ENCODE results near the gene ICAM5.

Gene ICAM5

GRCh38 chr19:10292206-10292788, 2.5 kb downstream of the ICAM5 start:
- TF ChIP-seq, protein P1, sequence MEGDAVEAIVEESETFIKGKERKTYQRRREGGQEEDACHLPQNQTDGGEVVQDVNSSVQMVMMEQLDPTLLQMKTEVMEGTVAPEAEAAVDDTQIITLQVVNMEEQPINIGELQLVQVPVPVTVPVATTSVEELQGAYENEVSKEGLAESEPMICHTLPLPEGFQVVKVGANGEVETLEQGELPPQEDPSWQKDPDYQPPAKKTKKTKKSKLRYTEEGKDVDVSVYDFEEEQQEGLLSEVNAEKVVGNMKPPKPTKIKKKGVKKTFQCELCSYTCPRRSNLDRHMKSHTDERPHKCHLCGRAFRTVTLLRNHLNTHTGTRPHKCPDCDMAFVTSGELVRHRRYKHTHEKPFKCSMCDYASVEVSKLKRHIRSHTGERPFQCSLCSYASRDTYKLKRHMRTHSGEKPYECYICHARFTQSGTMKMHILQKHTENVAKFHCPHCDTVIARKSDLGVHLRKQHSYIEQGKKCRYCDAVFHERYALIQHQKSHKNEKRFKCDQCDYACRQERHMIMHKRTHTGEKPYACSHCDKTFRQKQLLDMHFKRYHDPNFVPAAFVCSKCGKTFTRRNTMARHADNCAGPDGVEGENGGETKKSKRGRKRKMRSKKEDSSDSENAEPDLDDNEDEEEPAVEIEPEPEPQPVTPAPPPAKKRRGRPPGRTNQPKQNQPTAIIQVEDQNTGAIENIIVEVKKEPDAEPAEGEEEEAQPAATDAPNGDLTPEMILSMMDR (IDR thresholded peaks at IDR 0.05; ENCODE audit: low read length, missing control alignments) = no peak
- H3K4me3 ChIP-seq (replicated peaks; ENCODE audit: low read depth, low read length) = peak overlapping the region; percentile 54
- DNase-seq (ENCODE audit: low read depth) = peak; percentile 68

DNA sequence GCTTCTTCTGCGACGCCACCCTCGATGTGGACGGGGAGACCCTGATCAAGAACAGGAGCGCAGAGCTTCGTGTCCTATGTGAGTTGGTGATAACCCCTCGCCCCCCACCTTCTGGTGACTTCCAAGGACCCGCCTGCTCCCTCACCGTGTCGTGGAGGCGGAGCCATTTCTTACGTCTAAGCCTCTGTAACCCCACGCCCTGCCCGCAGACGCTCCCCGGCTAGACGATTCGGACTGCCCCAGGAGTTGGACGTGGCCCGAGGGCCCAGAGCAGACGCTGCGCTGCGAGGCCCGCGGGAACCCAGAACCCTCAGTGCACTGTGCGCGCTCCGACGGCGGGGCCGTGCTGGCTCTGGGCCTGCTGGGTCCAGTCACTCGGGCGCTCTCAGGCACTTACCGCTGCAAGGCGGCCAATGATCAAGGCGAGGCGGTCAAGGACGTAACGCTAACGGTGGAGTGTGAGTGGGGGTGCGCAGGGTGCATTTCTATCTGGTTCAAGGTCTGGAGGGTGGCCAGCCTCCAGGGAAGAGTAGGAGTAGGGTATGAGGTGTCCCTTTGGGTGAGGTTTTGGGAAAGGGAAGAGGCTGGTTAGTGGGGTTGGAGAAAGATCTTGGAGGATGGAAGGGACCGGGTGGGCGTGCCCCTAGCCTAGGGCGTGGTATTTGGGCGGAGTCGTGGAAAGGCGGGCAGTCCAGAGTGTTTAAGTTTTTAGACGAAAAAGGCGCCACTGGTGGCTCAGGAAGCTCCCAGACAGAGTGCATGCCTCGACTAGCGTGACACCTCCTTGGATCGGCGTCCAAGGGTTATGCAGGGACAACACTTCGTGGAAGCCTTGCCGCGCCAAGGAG, 3.3 kb downstream of the ICAM5 start:
- TF ChIP-seq, protein P1 (IDR thresholded peaks at IDR 0.05; ENCODE audit: low read length, missing control alignments) = no peak
- H3K4me3 ChIP-seq (replicated peaks; ENCODE audit: low read depth, low read length) = peak overlapping the region; percentile 30
- no peak for DNase-seq (ENCODE audit: low read depth)

DNA sequence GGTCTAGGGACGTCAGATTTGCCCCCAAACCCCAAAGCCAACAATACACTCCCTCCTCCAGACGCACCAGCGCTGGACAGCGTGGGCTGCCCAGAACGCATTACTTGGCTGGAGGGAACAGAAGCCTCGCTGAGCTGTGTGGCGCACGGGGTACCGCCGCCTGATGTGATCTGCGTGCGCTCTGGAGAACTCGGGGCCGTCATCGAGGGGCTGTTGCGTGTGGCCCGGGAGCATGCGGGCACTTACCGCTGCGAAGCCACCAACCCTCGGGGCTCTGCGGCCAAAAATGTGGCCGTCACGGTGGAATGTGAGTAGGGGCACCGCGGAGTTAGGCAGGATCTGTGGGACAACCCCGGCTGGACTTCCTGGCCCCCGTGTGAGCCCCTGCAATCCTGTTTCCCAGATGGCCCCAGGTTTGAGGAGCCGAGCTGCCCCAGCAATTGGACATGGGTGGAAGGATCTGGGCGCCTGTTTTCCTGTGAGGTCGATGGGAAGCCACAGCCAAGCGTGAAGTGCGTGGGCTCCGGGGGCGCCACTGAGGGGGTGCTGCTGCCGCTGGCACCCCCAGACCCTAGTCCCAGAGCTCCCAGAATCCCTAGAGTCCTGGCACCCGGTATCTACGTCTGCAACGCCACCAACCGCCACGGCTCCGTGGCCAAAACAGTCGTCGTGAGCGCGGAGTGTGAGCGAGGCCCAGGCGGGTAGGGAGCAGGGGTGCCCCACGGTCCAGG, 4.0 kb downstream of the ICAM5 start:
- TF ChIP-seq, protein P1 (IDR thresholded peaks at IDR 0.05; ENCODE audit: low read length, missing control alignments) = no peak
- no peak overlapping the region for H3K4me3 ChIP-seq (replicated peaks; ENCODE audit: low read depth, low read length)
- DNase-seq (ENCODE audit: low read depth) = no peak

GRCh38 chr19:10294368-10294697, 4.6 kb downstream of the ICAM5 start:
- no peak for DNase-seq (ENCODE audit: low read depth)
- H3K4me3 ChIP-seq (replicated peaks; ENCODE audit: low read depth, low read length) = no peak overlapping the region
- TF ChIP-seq, protein P1 (IDR thresholded peaks at IDR 0.05; ENCODE audit: low read length, missing control alignments) = no peak

DNA sequence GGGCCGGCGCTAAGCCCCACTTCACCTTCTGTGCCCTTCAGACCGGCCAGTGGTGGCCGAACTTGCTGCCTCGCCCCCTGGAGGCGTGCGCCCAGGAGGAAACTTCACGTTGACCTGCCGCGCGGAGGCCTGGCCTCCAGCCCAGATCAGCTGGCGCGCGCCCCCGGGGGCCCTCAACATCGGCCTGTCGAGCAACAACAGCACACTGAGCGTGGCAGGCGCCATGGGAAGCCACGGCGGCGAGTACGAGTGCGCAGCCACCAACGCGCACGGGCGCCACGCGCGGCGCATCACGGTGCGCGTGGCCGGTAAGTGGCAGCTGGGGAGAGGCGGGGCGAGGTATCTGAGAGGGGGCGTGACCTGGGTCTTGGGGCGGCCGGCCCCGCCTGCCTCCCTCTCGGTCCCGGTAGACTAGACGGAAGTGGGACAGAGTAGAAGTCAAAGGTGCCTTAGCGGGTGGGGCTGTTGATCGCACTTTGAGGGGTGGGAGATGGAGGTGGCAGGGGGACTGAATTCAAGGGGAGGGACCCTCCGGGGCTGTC, 5.6 kb downstream of the ICAM5 start:
- no peak for DNase-seq (ENCODE audit: low read depth)
- H3K4me3 ChIP-seq (replicated peaks; ENCODE audit: low read depth, low read length) = no peak overlapping the region
- TF ChIP-seq, protein P1 (IDR thresholded peaks at IDR 0.05; ENCODE audit: low read length, missing control alignments) = no peak

DNA sequence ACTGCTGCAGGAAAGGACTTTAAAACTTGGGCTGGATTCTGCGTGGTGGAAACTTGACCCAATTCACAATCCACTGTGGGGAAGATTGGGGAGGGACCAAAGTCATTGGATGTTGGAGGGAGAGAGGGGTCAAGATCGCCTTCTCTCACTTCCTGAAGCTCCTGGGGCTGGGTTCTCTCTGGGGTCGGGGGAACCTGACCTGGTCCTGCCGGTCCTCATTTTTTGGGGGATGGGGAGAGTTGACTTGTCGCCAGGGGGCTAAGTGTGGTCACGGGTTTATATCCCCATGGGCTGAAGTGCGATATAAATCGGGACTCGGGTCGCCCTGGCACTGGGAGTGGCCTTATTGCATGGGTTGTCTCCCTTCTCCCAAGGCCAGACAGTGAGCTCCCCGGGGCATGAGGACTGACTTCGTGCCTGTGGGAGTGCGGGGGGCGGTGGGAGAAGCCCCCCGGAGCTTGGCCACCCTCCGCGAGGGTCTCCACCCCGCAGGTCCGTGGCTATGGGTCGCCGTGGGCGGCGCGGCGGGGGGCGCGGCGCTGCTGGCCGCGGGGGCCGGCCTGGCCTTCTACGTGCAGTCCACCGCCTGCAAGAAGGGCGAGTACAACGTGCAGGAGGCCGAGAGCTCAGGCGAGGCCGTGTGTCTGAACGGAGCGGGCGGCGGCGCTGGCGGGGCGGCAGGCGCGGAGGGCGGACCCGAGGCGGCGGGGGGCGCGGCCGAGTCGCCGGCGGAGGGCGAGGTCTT, 6.3 kb downstream of the ICAM5 start:
- DNase-seq (ENCODE audit: low read depth) = no peak
- H3K4me3 ChIP-seq (replicated peaks; ENCODE audit: low read depth, low read length) = no peak overlapping the region
- TF ChIP-seq, protein P1 (IDR thresholded peaks at IDR 0.05; ENCODE audit: low read length, missing control alignments) = no peak
